Measurements from ENCODE around the gene PPY.
"Not testable (repeated sequence)": the region's sequence is repeated elsewhere in the genome, so short reads cannot be mapped to it uniquely, and the experiment has no call there.

PPY gene

GRCh38 chr17:43942051-43942685, at the start of gene PPY:
TSS of gene PPY (minus strand) at chr17:43942476. CDS start at chr17:43941654, 822 bp downstream.
- no peak for DNase-seq (ENCODE audit: low read depth in 2 of 2)

- DNase-seq (ENCODE audit: low read depth in 2 of 2): no peak
Observed at GRCh38 chr17:43988301-43988700, 46.0 kb upstream of the PPY start.

GRCh38 chr17:43987131-43988021, 45.1 kb upstream of the PPY start:
- no peak for DNase-seq (ENCODE audit: low read depth in 2 of 2)

- DNase-seq (ENCODE audit: low read depth in 2 of 2): no peak
Observed at GRCh38 chr17:43986225-43986981, 44.1 kb upstream of the PPY start.

GRCh38 chr17:43984521-43984920, 42.2 kb upstream of the PPY start:
- DNase-seq (ENCODE audit: low read depth in 2 of 2): no peak

GRCh38 chr17:43983515-43984411, 41.5 kb upstream of the PPY start:
- no peak for DNase-seq (ENCODE audit: low read depth in 2 of 2)

GRCh38 chr17:43983196-43983514, 40.9 kb upstream of the PPY start:
- no peak for DNase-seq (ENCODE audit: low read depth in 2 of 2)

GRCh38 chr17:43982171-43982570, 39.9 kb upstream of the PPY start:
- no peak for DNase-seq (ENCODE audit: low read depth in 2 of 2)

GRCh38 chr17:43979671-43980070, 37.4 kb upstream of the PPY start:
- DNase-seq (ENCODE audit: low read depth in 2 of 2): no peak

- DNase-seq (ENCODE audit: low read depth in 2 of 2): no peak
Observed at GRCh38 chr17:43979011-43979410, 36.7 kb upstream of the PPY start.

GRCh38 chr17:43978078-43978477, 35.8 kb upstream of the PPY start:
- no peak for DNase-seq (ENCODE audit: low read depth in 2 of 2)

- no peak for DNase-seq (ENCODE audit: low read depth in 2 of 2)
Observed at GRCh38 chr17:43976963-43977837, 34.9 kb upstream of the PPY start.

- DNase-seq (ENCODE audit: low read depth in 2 of 2): no peak
Observed at GRCh38 chr17:43975898-43976297, 33.6 kb upstream of the PPY start.

GRCh38 chr17:43974382-43975266, 32.3 kb upstream of the PPY start:
- DNase-seq (ENCODE audit: low read depth in 2 of 2): no peak

GRCh38 chr17:43972444-43973212, 30.4 kb upstream of the PPY start:
- DNase-seq (ENCODE audit: low read depth in 2 of 2): not testable (repeated sequence)

GRCh38 chr17:43971436-43971835, 29.2 kb upstream of the PPY start:
- not testable (repeated sequence) for DNase-seq (ENCODE audit: low read depth in 2 of 2)

GRCh38 chr17:43970366-43970765, 28.1 kb upstream of the PPY start:
- no peak for DNase-seq (ENCODE audit: low read depth in 2 of 2)

- no peak for DNase-seq (ENCODE audit: low read depth in 2 of 2)
Observed at GRCh38 chr17:43967251-43967875, 25.1 kb upstream of the PPY start.

Measured in stimulated activated CD8-positive, alpha-beta memory T cell treated with anti-CD3 and anti-CD28 coated beads, Interleukin-7, amount 100 ng/mL, for 4 hours (primary cell).